Activated CD8-positive, alpha-beta T cell treated with anti-CD3 and anti-CD28 coated beads for 36 hours (primary cell): Measurements from ENCODE around the gene DUSP22. TPM values are rescaled to one million over a fixed set of nuclear protein-coding genes. Genes with fewer than 3 reads are reported as not detected.

Experiments used
- ATAC-seq: fragments of 200-7000 bp; cut with Tn5 transposase; one replicate; pipeline ENCODE4 v1.10.0; 2021; ENCODE audit warnings: mild to moderate bottlenecking, moderate library complexity
- CTCF ChIA-PET: fragments of 350-600 bp; sonication (Branson Sonifier 250); formaldehyde crosslinking; loops from one replicate; lab custom pipeline; 2021; ENCODE audit warnings: antibody characterized with exemption; lab: Charles Lee
- POLR2A ChIA-PET: fragments of 350-600 bp; sonication (Branson Sonifier 250); formaldehyde crosslinking; loops from one replicate; lab custom pipeline; 2021; ENCODE audit warnings: antibody characterized with exemption; lab: Charles Lee
- DNase-seq: peaks from one replicate; pipeline ENCODE4 v3.0.0-alpha.2; 2020
- H3K27ac Mint-ChIP-seq: one replicate; pipeline ENCODE4 v1.8.0; 2021; ENCODE audit warnings: mild to moderate bottlenecking, mixed read lengths
- H3K27me3 Mint-ChIP-seq: one replicate; pipeline ENCODE4 v1.8.0; 2021; ENCODE audit warnings: mixed read lengths
- H3K36me3 Mint-ChIP-seq: one replicate; pipeline ENCODE4 v1.8.0; 2021; ENCODE audit warnings: low read depth, mixed read lengths
- H3K4me1 Mint-ChIP-seq: one replicate; pipeline ENCODE4 v1.8.0; 2021; ENCODE audit warnings: low read depth, mixed read lengths
- H3K4me3 Mint-ChIP-seq: one replicate; pipeline ENCODE4 v1.8.0; 2021; ENCODE audit warnings: mild to moderate bottlenecking, moderate library complexity, mixed read lengths
- H3K9me3 Mint-ChIP-seq: one replicate; pipeline ENCODE4 v1.8.0; 2021; ENCODE audit warnings: mixed read lengths
- CTCF ChIP-seq: fragments of 200-600 bp; IDR thresholded peaks from one replicate; pipeline ENCODE4 v1.8.0; 2022; ENCODE audit warnings: antibody characterized with exemption, mild to moderate bottlenecking
- intact Hi-C: fragments of 100-400 bp; cut with micrococcal nuclease; formaldehyde crosslinking; loops from one replicate; pipeline ENCODE4 v1.10.0; 2022
- total RNA-seq, 2 experiments: library from RNA; stranded (reverse); gene quantifications; one replicate each; pipeline ENCODE4 v1.2.3, GENCODE V29; 2021

DUSP22 gene
- total RNA-seq, 2 experiments from 2014 or later: 32.5 to 34.2 TPM

- no peak for TF ChIP-seq CTCF
- peaks cover 38% of the 10 kb centered on the region for H3K4me1 Mint-ChIP-seq
- ChIA-PET CTCF (interaction anchor here (1.1 to 2.1 kb wide), 2 partner anchors 44 to 149 kb away, joined by 3 to 5 read pairs; no protein-coding TSS in a partner anchor), POLR2A (interaction anchor here (0.9 to 1.4 kb wide), 4 partner anchors 9 to 72 kb away, joined by 3 to 5 read pairs (median 3); no protein-coding TSS in a partner anchor)
- peak overlapping the region; percentile 36 for H3K4me3 Mint-ChIP-seq
- intact Hi-C loops: no loop called here
- H3K27me3 Mint-ChIP-seq: no peaks in the 10 kb centered on the region
- peak; percentile 60 for ATAC-seq
- peaks cover 14% of the 10 kb centered on the region for H3K9me3 Mint-ChIP-seq
- no peak for DNase-seq
- no peaks in the 10 kb centered on the region for H3K36me3 Mint-ChIP-seq
- peak overlapping the region; percentile 43 for H3K27ac Mint-ChIP-seq
Observed at GRCh38 chr6:259901-260508, 32.3 kb upstream of the DUSP22 start.

- Mint-ChIP-seq H3K4me1 (peaks cover 12% of the 10 kb centered on the region), H3K27ac (no peak overlapping the region), H3K27me3 (no peaks in the 10 kb centered on the region), H3K9me3 (peaks cover 9% of the 10 kb centered on the region), H3K36me3 (no peaks in the 10 kb centered on the region), H3K4me3 (no peak overlapping the region)
- intact Hi-C loops: no loop called here
- DNase-seq (no peak), ATAC-seq (no peak)
- POLR2A ChIA-PET: interaction anchor here (0.6 to 1.2 kb wide), 2 partner anchors 45 kb away, joined by 3 to 4 read pairs; no protein-coding TSS in a partner anchor
- no peak for TF ChIP-seq CTCF
- CTCF ChIA-PET: interaction anchor here (0.7 kb wide), 1 partner anchor 15 kb away, joined by 3 read pairs; no protein-coding TSS in a partner anchor
Observed at GRCh38 chr6:264626-265025, 27.7 kb upstream of the DUSP22 start.

- no peak overlapping the region for H3K27ac Mint-ChIP-seq
- ATAC-seq (no peak), DNase-seq (no peak)
- peaks cover 22% of the 10 kb centered on the region for H3K4me1 Mint-ChIP-seq
- H3K9me3 Mint-ChIP-seq: peaks cover 15% of the 10 kb centered on the region
- intact Hi-C loops: no loop called here
- H3K4me3 Mint-ChIP-seq: no peak overlapping the region
- ChIA-PET CTCF (no interaction called here), POLR2A (interaction anchor here (1.3 kb wide), 1 partner anchor 9 kb away, joined by 3 read pairs; no protein-coding TSS in a partner anchor)
- no peak for TF ChIP-seq CTCF
- no peaks in the 10 kb centered on the region for H3K36me3 Mint-ChIP-seq
- H3K27me3 Mint-ChIP-seq: no peaks in the 10 kb centered on the region
Observed at GRCh38 chr6:268394-268935, 23.8 kb upstream of the DUSP22 start.

GRCh38 chr6:273551-274058 is 18.7 kb upstream of the DUSP22 start:
- ATAC-seq (no peak), DNase-seq (no peak)
- no peak for TF ChIP-seq CTCF
- Mint-ChIP-seq H3K27ac (no peak overlapping the region), H3K9me3 (peaks cover 9% of the 10 kb centered on the region), H3K4me1 (peaks cover 24% of the 10 kb centered on the region), H3K36me3 (no peaks in the 10 kb centered on the region), H3K27me3 (no peaks in the 10 kb centered on the region), H3K4me3 (no peak overlapping the region)
- POLR2A ChIA-PET: no interaction called here
- CTCF ChIA-PET: interaction anchor here (0.7 kb wide), 1 partner anchor 22 kb away, joined by 3 read pairs; no protein-coding TSS in a partner anchor
- intact Hi-C loops: no loop called here

GRCh38 chr6:277746-278145 is 14.5 kb upstream of the DUSP22 start:
- peaks cover 6% of the 10 kb centered on the region for H3K4me1 Mint-ChIP-seq
- H3K9me3 Mint-ChIP-seq: peaks cover 2% of the 10 kb centered on the region
- H3K36me3 Mint-ChIP-seq: no peaks in the 10 kb centered on the region
- ChIA-PET CTCF (interaction anchor here (0.6 to 1.2 kb wide), 2 partner anchors 12 to 89 kb away, joined by 3 read pairs; no protein-coding TSS in a partner anchor), POLR2A (interaction anchor here (1.1 kb wide), 2 partner anchors 11 to 94 kb away, joined by 4 read pairs; no protein-coding TSS in a partner anchor)
- ATAC-seq (no peak), DNase-seq (no peak)
- H3K27me3 Mint-ChIP-seq: no peaks in the 10 kb centered on the region
- no peak overlapping the region for H3K27ac Mint-ChIP-seq
- intact Hi-C loops: no loop called here
- TF ChIP-seq CTCF: no peak
- no peak overlapping the region for H3K4me3 Mint-ChIP-seq
